GM19372 (cell line): ENCODE measurements around the gene HOXB7.

Experiments
- ATAC-seq: cut with Tn5 transposase; IDR thresholded peaks from one replicate; pipeline ENCODE4 v1.9.1; 2021; ENCODE audit warnings: mild to moderate bottlenecking, low read depth, moderate library complexity; ENCODE audit not compliant: unreplicated experiment

The HOXB7 gene

GRCh38 chr17:48624544-48625494 is 14.0 kb upstream of the HOXB7 start:
- no peak for ATAC-seq

GRCh38 chr17:48624118-48624517 is 13.3 kb upstream of the HOXB7 start:
- no peak for ATAC-seq

GRCh38 chr17:48623583-48623982 is 12.8 kb upstream of the HOXB7 start:
- ATAC-seq = no peak

GRCh38 chr17:48622857-48623256 is 12.0 kb upstream of the HOXB7 start:
- no peak for ATAC-seq

- ATAC-seq = no peak
Observed at GRCh38 chr17:48621410-48622392, 10.9 kb upstream of the HOXB7 start.

GRCh38 chr17:48620461-48621139 is 9.8 kb upstream of the HOXB7 start:
- ATAC-seq = no peak

- ATAC-seq = no peak
Observed at GRCh38 chr17:48619826-48620449, 9.1 kb upstream of the HOXB7 start.

DNA sequence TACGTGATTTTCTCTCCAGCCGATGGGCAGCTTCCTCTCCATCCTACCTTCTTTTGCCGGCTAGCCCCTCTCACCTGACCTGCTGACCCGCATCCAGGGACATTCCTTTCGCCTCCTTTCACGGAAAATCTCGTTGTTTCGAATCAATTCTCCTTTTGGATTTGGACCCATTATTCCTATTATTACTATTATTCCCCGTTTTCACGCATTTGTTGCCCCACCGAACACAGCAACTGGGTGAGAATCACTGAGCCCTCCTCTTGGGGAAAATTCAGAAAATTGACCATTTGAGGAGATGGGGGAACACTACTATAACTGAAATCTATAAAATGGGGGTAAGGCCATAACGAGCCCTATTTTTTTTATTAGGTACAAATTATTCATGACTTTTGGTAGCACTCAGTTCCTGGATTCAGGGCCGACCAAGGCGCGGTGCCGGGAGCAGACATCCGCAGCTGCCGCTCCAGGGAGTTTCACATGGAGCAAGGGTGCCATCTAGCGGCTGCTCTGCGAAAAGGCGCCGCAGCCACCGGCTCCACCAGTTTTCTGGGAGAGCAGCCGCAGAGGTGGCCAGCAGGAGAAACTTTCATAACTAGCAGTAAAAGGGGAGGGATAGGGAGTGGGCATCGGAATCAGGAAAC is 7.6 kb upstream of the HOXB7 start:
- ATAC-seq = no peak

DNA sequence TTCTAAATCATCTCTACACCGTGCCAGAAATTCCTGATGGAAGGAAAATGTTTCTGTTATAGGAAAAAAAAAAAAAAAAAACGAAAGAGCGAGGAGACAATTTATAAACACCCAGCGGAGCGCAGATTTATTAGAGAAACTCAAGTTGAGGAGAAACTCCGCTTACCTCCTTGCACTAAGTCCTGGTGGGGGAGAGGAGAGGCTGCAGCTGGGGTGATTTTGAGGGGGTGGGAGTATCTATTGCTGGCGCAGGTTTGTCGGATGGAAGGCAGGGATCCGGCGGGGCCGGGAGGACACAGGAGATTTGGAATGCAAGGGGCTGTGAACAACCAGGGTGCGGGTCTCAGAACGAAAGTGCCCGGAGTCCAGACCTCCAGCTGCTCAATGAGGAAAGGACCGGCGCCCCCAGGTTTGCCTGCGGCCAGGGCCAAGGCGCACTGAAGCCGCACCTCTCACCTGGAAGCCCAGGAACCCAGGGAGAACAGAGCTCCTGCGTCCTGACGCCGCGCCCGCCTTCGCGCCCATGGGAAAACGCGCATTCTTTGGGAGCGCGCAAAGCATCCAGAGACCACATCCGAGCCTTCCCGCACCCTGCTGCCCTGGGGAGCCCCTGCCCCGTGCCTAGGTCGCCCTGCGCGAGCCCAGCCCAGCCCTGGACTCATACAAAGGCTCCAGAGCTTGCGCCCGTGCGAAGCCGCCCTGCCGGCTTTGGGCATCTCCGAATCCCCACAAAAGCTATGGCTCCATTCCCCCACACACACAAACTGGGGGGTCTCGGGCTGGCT is 6.8 kb upstream of the HOXB7 start:
- ATAC-seq = no peak

DNA sequence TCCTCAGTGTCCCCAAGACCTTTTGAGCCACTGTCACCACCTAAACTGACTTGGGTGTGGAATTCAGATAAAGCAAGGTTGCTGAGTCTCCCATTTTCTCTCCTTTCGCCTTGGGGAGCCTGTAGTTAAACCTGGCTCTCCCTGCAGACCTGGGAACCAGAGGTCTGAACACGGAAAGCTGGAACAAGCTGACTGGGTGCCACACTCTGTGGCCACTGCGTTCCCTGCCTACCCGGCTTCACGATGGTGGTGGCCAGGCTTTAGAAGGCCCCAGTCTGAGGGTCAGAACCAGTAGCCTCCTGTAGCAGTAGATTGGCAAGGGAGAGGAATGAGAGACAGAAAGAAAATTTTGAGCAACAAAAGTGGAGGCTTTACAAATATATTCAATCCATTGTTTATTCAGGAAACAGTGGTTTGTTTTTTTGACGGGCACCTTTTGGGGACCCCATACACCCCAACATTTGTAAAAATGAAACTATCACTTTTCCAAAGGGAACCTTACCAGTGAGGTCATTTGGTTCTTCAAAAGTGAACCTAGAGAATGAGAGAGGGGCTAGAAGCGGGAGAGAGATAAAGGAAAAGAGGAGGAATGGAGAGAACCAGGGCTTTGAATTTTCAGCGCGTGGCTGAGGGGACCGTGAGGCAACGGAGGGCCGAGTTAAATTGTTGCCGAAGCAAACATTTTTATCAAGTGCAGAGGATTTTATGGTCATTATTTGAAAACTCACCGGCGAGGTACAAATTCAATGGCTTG is 6.1 kb upstream of the HOXB7 start:
- no peak for ATAC-seq

DNA sequence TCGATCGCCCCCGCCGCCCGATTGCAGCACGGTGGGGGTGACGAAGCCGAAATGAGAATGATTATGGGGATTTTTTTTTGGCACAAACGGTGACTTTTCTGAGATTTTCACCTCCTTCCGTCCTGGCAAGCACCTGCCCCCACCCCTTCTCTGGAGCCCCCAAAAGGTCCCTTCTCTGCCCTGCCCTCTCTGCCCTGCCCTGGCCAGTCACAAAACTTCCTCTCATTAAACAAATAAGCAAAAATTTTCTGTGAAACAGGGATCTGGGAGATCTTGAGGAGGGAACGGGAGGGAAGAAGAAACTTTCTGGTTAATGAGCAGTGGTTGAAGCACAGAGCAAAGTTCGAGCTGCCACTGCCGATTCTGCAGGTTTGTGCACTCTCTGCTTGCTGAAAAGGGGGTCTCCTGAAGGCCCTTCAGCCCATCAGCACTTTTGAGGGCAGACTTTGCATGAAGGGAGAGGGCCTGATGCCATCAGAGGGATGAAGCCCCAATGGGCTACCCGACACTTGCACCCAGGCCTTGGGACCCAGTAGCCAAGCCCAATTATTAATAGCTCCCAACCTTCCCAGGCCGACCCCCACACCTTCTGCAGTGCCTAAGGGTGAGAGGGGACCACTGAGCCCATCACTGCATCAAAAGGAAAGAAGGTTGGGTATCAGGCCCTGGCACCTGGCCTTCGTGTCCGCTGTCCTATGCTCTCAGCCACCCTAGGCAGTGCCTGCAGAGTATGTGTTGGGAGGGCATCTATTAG is 5.3 kb upstream of the HOXB7 start:
- ATAC-seq = no peak

DNA sequence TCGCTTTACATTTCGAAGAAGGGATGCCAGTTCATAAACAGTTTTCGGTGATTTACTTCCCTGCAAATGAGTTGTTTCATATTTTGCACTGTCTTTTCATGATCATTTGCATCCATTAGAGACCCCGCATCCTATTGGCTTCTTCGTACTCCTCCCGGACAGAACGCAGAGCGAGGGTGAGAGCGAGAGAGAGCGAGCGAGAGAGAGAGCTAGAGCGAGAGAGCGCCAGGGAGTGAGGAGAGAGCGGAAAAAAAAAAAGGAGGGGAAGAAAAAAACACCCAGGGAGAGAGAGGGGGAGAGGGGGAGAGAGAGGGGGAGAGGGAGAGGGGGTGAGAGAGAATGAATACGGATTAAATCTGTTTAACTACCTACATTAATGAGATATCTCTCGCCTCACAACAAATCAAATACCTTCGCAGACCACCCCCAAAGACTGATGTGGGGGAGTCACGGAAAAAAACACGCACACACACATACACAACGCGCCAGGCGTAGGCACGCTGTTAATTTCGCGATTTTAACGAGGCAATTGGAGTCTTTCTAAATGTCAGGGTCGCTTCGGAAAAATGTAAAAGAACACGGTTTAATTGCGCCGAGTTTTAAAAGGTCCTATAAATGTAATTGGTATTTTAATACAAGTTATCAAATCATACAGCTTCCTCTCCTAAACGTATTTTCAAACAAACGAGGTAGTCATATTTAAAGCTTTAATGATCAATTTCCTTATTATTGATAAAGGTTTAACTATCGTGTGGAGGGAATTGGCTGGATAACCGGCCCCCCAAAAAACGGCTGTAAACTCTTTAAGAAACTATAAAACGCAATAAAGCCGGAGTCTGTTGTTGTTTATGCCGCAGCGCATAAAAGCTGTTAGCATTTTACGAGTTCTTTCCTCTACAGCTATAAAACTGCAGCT is 4.5 kb upstream of the HOXB7 start, which contains the start of gene HOXB8:
Gene HOXB8, minus strand, starts transcription at position 246 of the 916 bp plus-strand sequence. CDS start 588 bp downstream, outside the sequence.
- ATAC-seq = no peak

- ATAC-seq = no peak
Observed at GRCh38 chr17:48613862-48614694, 3.3 kb upstream of the HOXB7 start.

GRCh38 chr17:48612854-48613691 is 2.3 kb upstream of the HOXB7 start:
- ATAC-seq = no peak

GRCh38 chr17:48612456-48612853 is 1.6 kb upstream of the HOXB7 start:
- no peak for ATAC-seq
